Globus pallidus (tissue), 1 donor: ENCODE data around the gene ZNF99.
"Not testable (repeated sequence)": the region's sequence is repeated elsewhere in the genome, so short reads cannot be mapped to it uniquely, and the experiment has no call there.

Source experiments
- DNase-seq: peaks from one replicate; pipeline ENCODE4 v3.0.0-alpha.2; 2015; ENCODE audit warnings: low spot score

Gene ZNF99

DNA sequence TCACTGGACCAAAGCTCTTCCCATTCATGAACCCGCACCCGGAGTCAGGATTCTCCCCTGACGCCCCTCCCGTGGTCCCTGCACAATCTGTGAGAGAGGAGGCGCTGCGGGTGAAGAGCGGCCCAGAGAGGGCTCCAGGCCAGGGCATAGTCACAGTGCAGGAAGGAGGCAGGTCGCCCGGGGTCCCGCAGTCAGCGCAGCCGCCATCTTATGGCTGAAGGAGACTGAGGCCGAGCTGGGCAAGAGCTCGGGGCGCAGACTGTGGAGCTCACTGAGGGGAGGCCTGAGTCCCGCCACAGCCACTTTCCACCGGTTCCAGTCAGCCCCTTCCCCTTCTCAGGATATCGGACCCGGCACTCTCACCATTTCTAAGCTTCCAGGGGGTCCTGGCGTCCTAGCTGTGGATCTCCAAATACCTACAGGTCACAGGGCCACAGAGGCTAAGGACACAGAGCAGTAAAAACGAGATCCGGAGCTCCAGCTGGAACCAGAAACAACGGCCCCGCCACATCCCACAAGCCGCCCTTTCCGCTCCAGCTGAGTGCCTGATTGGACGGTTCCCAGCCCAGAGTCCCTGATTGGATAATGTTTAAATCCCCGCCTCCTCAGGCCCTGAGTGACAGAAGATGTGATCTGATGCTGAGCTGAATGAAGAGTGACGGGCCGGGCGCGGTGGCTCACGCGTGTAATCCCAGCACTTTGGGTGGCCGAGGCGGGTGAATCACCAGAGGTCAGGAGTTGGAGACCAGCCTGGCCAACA, at the start of gene ZNF99:
ZNF99 (minus strand) TSS at position 501 of the 760 bp plus-strand sequence; CDS start at position 366, 135 bp downstream.
- peak; percentile 80 for DNase-seq

DNA sequence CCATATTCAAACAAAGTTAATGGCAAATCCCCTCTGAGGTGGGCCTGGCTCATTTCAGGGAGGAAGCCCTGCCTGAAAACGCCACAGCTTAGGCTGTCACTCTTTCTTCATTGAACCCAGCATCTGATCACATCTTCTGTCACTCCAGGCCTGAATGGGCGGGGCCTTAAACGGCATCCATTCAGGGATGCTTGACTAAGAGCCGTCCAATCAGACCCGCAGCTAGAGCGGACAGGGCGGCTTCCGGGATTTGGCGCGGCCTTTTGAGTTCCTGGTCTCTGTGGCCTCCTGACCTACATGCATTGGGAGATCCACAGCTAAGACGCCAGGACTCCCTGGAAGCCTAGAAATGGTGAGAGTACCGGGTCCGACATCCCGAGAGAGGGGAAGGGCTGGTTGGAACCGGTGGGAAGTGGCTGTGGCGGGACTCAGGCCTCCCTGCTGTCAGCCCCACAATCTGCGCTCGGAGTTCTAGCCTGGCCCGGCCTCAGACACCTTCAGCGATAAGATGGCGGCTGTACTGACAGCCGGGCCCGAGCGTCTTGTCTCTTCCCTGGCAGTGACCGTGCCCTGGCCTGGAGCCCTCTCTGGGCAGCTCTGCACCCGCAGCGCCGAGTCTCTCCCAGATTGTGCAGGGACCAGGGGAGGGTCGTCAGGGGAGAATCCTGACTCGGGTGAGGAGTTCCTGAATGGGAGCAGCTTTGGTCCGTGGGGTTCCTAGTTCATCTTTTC, 48.2 kb upstream of the ZNF99 start, which contains the start of gene ZNF723:
ZNF723 (plus strand) TSS at position 261 of the 732 bp plus-strand sequence; CDS start at position 350, 89 bp downstream.
- DNase-seq: no peak

DNA sequence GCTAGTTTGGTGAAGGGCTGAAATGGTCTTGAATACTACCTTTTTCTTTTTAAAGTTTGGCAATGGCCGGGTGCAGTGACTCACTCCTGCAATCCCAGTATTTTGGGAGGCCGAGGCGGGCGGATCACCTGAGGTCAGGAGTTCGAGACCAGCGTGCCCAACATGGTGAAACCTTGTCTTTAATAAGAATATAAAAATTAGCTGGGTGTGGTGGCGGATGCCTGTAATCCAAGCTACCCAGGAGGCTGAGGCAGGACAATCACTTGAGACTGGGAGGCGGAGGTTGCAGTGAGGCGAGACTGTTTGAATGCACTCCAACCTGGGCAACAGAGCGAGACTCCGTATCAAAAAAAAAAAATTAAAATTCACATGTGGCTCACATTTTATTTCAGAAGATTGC, 47.3 kb upstream of the ZNF99 start:
- DNase-seq: no peak

DNA sequence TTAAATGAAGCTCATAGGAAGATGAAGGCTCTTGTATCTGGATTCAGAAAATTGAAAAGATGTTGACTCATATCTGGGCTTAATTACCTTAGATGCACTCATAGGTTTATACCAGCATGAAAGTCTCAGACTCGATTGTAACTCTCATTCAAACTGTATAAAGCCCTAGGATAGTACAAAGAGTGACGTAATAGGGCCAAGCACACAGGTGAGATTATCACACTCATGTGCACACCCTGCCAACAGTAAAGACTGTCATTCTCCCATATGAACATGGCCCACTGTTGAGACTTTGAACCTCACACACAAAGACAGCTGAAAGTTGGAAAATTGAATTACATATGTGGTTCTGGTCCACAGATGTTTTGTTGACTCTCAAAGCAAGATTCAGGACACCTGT, 30.2 kb upstream of the ZNF99 start:
- no peak for DNase-seq

DNA sequence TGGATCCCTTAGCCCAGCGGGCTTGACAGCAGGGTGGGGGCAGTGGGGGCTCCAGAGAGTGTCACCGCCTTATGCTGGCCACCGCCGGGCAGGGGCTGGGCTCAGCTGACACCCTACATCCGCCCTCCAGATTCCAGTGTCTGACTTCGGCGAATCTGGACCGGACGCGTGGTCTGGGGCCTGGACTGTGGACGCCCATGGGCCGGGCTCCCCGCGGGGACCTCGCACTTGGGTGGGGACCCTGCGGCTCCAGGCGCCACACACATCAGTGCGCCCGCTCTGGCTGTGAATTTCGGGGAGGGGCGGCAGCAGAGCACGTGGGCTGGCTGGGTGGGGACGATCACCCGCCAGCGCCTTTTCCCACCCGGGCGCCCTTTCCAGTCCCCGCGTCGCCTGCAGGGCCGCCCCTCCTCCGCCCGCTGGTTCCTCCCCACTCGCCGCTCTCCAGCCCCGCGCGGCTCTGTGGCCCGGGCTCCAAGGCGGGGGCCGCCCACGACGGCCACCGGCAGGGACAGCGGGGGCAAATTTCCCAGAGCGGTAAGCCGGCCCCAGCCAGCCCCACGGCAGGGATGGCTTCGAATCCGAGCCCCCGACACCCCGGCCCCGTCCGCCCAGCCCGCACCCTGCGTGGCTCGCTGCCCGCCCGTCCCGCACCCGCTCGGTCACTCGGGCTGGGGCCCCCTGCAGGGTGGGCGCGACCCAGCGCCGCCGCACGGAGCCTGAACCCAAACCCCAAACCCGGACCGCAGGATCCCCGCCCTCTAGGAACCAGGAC, 23.3 kb upstream of the ZNF99 start:
- DNase-seq: no peak

DNA sequence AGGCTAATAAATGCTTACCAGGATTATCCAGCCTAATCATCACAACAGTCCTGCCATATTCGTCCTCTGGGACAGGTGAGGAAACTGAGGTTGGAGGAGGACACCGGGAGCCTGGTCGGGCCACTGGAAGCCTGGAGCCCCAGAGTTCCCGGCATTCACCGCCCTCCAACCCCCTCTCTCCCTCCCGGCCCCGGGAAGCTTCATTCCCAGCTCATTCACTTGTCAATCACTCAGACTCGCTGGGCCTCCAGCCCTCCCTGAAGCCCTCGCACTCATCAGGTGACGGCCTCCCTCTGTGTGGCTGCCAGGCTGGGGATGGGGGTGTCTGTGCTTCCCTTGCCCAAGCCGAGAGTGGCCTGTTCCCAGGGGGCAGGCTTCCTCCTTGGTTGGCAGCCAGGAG, 22.5 kb upstream of the ZNF99 start:
- DNase-seq: no peak

DNA sequence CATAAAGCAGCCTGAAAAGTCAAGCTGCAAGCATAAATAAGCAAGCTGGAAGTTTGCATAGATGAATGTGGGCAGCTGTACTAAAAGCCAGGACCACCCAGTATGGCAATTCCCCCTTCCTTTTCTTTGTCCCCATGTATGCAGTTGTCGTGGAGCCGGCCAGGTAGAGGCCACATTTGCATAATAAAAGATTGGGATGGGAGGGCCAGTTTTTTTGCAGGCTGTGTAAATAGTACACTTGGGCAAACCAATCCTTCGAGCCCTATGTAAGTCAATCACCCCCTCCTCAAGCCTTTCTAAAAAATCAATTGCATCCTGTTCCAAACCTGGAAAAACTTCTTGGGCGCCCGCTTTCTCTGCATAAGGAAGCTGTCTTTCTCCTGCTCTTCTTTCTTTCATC, 13.1 kb upstream of the ZNF99 start:
- no peak for DNase-seq

DNA sequence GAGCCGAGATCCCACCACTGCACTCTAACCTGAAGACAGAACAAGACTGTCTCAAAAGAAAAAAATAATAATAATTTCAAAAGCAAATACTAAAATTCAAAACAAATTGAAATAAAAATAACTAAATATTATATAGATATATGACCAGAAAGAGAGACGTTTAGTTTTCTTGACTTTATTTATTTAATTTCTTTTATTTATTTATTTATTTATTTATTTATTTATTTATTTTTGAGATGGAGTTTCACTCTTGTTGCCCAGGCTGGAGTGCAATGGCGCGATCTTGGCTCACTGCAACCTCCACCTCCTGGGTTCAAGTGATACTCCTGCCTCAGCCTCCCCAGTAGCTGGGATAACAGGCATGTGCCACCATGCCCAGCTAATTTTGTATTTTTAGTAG, 8.9 kb upstream of the ZNF99 start:
- DNase-seq: not testable (repeated sequence)

DNA sequence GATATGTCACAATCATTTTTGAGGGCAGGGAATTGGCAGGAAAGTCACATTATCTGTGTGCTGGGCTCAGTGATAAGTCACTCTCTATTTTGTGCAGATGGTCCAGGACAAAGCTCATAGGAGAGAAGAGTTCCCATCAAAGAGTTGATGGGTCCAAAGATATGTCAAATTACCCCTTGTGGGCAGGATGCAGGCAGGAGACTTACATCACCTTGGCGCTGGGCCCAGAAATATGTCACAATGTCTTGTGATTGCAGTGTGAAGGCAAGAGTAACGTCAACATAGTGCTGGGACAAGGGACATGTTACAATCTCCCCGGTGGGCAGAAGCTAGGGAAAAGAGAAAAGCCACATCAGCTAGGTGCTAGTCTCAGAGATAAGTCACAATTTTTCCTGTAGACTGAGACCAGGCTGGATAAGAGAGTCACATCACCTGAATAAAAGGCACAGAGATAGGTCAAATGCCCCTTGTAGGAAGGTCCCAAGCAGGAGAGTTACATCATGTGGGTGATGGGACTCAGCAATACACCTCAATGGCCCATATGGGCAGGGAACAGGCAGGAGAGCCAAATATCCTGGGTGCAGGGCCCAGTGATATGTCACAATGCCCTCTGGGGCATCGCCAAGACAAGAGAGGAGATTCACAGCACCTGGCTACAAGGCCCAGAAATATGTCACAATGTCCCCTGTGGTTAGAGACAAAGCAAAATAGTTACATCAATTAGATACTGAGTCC, 47.9 kb downstream of the ZNF99 start:
- DNase-seq: no peak

DNA sequence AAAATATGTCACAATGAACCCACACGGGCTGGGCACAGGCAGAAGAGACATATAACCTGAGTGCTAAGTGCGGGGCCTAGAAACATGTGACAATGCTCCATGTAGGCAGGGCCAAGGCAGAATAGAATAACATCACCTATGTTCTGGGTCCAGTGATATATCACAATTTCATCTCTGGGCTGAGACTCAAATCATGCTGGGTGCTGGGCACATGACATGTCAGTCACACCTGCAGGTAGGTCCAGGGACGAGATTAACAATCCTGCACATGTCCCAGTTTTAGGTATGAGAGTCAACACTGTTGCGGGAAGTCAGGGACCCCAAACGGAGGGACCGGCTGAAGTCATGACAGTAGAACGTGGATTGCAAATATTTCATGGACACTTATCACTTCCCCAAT, 50.3 kb downstream of the ZNF99 start:
- no peak for DNase-seq

DNA sequence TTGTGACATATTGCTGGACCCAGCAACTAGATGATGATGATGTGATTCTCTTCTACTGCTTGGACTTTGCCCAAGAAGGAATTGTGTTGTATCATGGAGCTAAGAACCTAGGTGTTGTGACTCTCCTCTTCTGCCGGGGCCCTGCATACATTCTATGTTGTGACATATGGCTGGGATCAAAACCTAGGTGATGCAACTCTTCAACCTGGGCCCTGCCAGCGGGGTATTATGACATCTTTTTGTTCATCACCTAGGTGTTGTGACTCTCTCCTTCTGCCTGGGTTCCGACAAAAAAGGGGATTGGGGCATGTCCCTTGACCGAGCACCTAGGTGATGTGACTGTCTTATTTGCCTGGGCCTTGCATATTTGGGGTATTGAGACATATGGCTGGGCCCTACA, 55.7 kb downstream of the ZNF99 start:
- not testable (repeated sequence) for DNase-seq

DNA sequence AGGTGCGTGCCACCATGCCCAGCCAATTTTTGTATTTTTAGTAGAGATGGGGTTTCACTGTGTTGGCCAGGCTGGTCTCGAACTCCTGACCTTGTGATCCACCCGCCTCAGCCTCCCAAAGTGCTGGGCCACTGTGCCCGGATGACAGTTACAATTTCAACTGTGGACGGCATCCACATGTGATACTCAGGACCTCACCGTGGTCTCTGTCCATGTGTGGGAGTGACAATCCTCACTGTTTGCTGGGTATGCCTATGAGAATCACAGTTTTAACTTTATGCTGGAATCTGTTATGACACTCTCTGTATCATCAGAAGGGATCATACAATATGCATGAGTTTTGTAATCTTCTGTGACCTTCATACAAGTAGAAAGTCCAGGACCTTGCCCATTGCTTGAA, 62.4 kb downstream of the ZNF99 start:
- not testable (repeated sequence) for DNase-seq

DNA sequence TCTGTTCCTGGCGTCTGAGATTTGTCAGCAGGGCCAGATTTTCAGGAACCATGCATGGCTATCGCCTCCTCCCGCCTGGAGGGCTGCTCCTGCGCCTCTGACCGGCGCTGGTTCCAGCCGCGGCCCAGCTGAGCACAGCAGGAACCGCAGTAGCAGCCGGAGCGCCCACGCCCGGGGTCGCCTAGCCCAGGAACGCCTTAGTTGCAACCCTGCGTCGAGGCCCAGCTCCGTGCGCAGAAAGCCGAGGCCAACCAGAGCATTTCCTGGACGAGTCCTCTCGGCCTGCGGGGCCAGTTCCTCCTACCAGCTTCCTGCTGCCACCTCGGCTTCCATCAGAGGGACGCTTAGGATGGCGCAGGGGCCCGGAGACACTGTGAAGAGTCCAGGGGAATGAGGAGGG, 75.0 kb downstream of the ZNF99 start:
- no peak for DNase-seq

DNA sequence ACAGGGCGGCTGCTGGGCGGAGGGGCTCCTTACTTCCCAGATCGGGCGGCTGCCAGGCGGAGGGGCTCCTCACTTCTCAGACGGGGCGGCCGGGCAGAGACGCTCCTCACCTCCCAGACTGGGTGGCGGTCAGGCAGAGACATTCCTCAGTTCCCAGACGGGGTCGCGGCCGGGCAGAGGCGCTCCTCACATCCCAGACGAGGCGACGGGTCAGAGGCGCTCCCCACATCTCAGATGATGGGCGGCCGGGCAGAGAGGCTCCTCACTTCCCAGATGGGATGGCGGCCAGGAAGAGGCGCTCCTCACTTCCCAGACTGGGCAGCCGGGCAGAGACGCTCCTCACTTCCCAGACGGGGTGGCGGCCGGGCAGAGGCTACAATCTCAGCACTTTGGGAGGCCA, 80.9 kb downstream of the ZNF99 start:
- DNase-seq: not testable (repeated sequence)

DNA sequence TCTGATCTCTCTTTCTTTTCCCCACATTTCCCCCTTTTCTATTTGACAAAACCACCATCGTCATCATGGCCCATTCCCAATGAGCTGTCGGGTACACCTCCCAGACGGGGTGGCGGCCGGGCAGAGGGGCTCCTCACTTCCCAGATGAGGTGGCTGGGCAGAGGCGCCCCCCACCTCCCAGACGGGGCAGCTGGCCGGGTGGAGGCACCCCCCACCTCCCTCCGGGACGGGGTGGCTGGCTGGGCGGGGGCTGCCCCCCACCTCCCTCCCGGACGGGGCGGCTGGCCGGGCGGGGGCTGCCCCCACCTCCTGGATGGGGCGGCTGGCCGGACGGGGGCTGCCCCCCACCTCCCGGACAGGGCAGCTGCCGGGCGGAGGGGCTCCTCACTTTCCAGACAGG, 81.3 kb downstream of the ZNF99 start:
- DNase-seq: not testable (repeated sequence)
